GM12872 (cell line): ENCODE data around the gene IQCC.

Experiments
- CTCF ChIP-seq: IDR thresholded peaks from 3 replicates; pipeline ENCODE4 v1.5.1; 2011; ENCODE audit warnings: low read depth, mild to moderate bottlenecking, low read length, moderate library complexity; ENCODE audit not compliant: insufficient read depth

Gene IQCC

GRCh38 chr1:32257227-32257508 lies 51.7 kb downstream of the IQCC start:
- no peak for TF ChIP-seq CTCF
